ENCODE results near the gene NHP2. TPM values are rescaled to one million over a fixed set of nuclear protein-coding genes. Genes with fewer than 3 reads are reported as not detected.
A peak's percentile ranks its signal among the peaks of the same experiment; 100 is the strongest.

Gene NHP2
- total RNA-seq, 1 experiment from 2014 or later: 322 TPM

- DNase-seq (ENCODE audit: unreplicated experiment): peak; percentile 46
- TF ChIP-seq CTCF (IDR thresholded peaks at IDR 0.05; ENCODE audit: unreplicated experiment): no peak
- no peaks in the 10 kb centered on the region for H3K27me3 Mint-ChIP-seq (ENCODE audit: insufficient read depth, unreplicated experiment)
- peak overlapping the region; percentile 61 for H3K27ac Mint-ChIP-seq (ENCODE audit: low read depth, unreplicated experiment)
- H3K4me3 Mint-ChIP-seq (ENCODE audit: unreplicated experiment): no peak overlapping the region
- POLR2A ChIA-PET: interaction anchor here (0.6 to 1.5 kb wide), 4 partner anchors 15 to 78 kb away, joined by 3 to 4 read pairs (median 3); no protein-coding TSS in a partner anchor
- no peaks in the 10 kb centered on the region for H3K9me3 Mint-ChIP-seq (ENCODE audit: unreplicated experiment)
- CTCF ChIA-PET: interaction anchor here (0.6 to 8.7 kb wide), 3 partner anchors 15 to 28 kb away, joined by 4 to 55 read pairs (median 4); no protein-coding TSS in a partner anchor
- peaks cover 27% of the 10 kb centered on the region for H3K4me1 Mint-ChIP-seq (ENCODE audit: insufficient read depth, unreplicated experiment)
- intact Hi-C loops (cut with micrococcal nuclease): no loop called here
- BruUV-seq (replicated peaks): no TSS peak
- H3K36me3 Mint-ChIP-seq (ENCODE audit: insufficient read depth, unreplicated experiment): no peaks in the 10 kb centered on the region
Observed at GRCh38 chr5:178104492-178104891, 49.2 kb downstream of the NHP2 start.

GRCh38 chr5:178103612-178104011 is 50.1 kb downstream of the NHP2 start:
- Mint-ChIP-seq H3K9me3 (ENCODE audit: unreplicated experiment) (no peaks in the 10 kb centered on the region), H3K27ac (ENCODE audit: low read depth, unreplicated experiment) (no peak overlapping the region), H3K27me3 (ENCODE audit: insufficient read depth, unreplicated experiment) (no peaks in the 10 kb centered on the region), H3K36me3 (ENCODE audit: insufficient read depth, unreplicated experiment) (no peaks in the 10 kb centered on the region), H3K4me1 (ENCODE audit: insufficient read depth, unreplicated experiment) (peaks cover 20% of the 10 kb centered on the region), H3K4me3 (ENCODE audit: unreplicated experiment) (no peak overlapping the region)
- CTCF ChIA-PET: interaction anchor here (0.7 to 8.7 kb wide), 2 partner anchors 17 to 27 kb away, joined by 3 to 55 read pairs; no protein-coding TSS in a partner anchor
- no peak for DNase-seq (ENCODE audit: unreplicated experiment)
- intact Hi-C loops (cut with micrococcal nuclease): no loop called here
- no peak for TF ChIP-seq CTCF (IDR thresholded peaks at IDR 0.05; ENCODE audit: unreplicated experiment)
- no TSS peak for BruUV-seq (replicated peaks)
- POLR2A ChIA-PET: no interaction called here

Other genes starting within 250 kb of the NHP2 start
- gene PROP1, start 157.6 kb downstream of the NHP2 start, total RNA-seq (2022): not detected in 2 replicates
- 0.33 and 0.56 TPM in 2 replicates for gene N4BP3, start 40.4 kb downstream of the NHP2 start, total RNA-seq (2022)
- gene RMND5B, start 22.9 kb downstream of the NHP2 start, total RNA-seq (2022): 53.0 and 56.5 TPM in 2 replicates
- gene GMCL2, start 33.5 kb upstream of the NHP2 start, total RNA-seq (2022): not detected in 2 replicates
- gene HNRNPAB, start 50.6 kb upstream of the NHP2 start, total RNA-seq (2022): 313 and 364 TPM in 2 replicates
- gene PHYKPL, start 78.9 kb upstream of the NHP2 start, total RNA-seq (2022): 112 and 115 TPM in 2 replicates